Measurements from ENCODE around the gene TMEM184C. TPM values are rescaled to one million over a fixed set of nuclear protein-coding genes. Genes with fewer than 3 reads are reported as not detected.

The TMEM184C gene
- total and polyA plus RNA-seq, 7 experiments from 2014 or later: 13.7 to 28.3 (median 26.2) TPM

- Mint-ChIP-seq H3K36me3 (peaks cover 0 to 4% (median 0%) of the 10 kb centered on the region in 5 donors), H3K9me3 (peaks cover 0 to 21% (median 6%) of the 10 kb centered on the region in 11 donors), H3K4me3 (no peak overlapping the region), H3K4me1 (peaks cover 0 to 7% (median 0%) of the 10 kb centered on the region in 7 donors), H3K27ac (no peak overlapping the region), H3K27me3 (peaks cover 6 to 17% (median 15%) of the 10 kb centered on the region in 5 donors)
- Histone ChIP-seq H3K36me3 (ENCODE audit: control insufficient read depth in 2 of 3, insufficient read depth in 3 of 3, low read length in 3 of 3) (no peaks in the 10 kb centered on the region), H3K9me3 (ENCODE audit: control insufficient read depth in 2 of 3, low read length in 3 of 3) (peaks cover 0 to 6% (median 0%) of the 10 kb centered on the region in 3 experiments), H3K4me1 (ENCODE audit: control insufficient read depth in 2 of 2, insufficient read depth in 2 of 2, low read length in 2 of 2) (no peaks in the 10 kb centered on the region), H3K27ac (ENCODE audit: low read depth, low read length) (no peak overlapping the region), H3K27me3 (ENCODE audit: control insufficient read depth in 2 of 2, insufficient read depth in 2 of 2, low read length in 2 of 2) (no peaks in the 10 kb centered on the region), H3K4me3 (ENCODE audit: low read length) (no peak overlapping the region)
- intact Hi-C loops (cut with micrococcal nuclease): no loop called here
- DNase-seq (no peak), ATAC-seq (no peak)
- ChIA-PET POLR2A (no interaction called here), CTCF (no interaction called here)
These were observed 36.8 kb upstream of the TMEM184C start for GRCh38 chr4:147580396-147580795.

- Histone ChIP-seq H3K9me3 (ENCODE audit: control insufficient read depth in 2 of 3, low read length in 3 of 3) (peaks cover 0 to 6% (median 0%) of the 10 kb centered on the region in 3 experiments), H3K36me3 (ENCODE audit: control insufficient read depth in 2 of 3, insufficient read depth in 3 of 3, low read length in 3 of 3) (no peaks in the 10 kb centered on the region), H3K4me1 (ENCODE audit: control insufficient read depth in 2 of 2, insufficient read depth in 2 of 2, low read length in 2 of 2) (no peaks in the 10 kb centered on the region), H3K27ac (ENCODE audit: low read depth, low read length) (no peak overlapping the region), H3K4me3 (ENCODE audit: low read length) (no peak overlapping the region), H3K27me3 (ENCODE audit: control insufficient read depth in 2 of 2, insufficient read depth in 2 of 2, low read length in 2 of 2) (no peaks in the 10 kb centered on the region)
- POLR2A ChIA-PET: no interaction called here
- no peaks in the 10 kb centered on the region for H3K36me3 Mint-ChIP-seq
- intact Hi-C loops (cut with micrococcal nuclease): no loop called here
- peaks cover 11 to 21% (median 15%) of the 10 kb centered on the region in 5 donors for H3K27me3 Mint-ChIP-seq
- peaks cover 0 to 26% (median 10%) of the 10 kb centered on the region in 11 donors for H3K9me3 Mint-ChIP-seq
- no peak overlapping the region for H3K27ac Mint-ChIP-seq
- H3K4me3 Mint-ChIP-seq: no peak overlapping the region
- peaks cover 0 to 4% (median 0%) of the 10 kb centered on the region in 7 donors for H3K4me1 Mint-ChIP-seq
- no peak for ATAC-seq
- DNase-seq: no peak
- CTCF ChIA-PET: interaction anchor here (0.5 to 1.1 kb wide), 2 partner anchors 12 to 18 kb away, joined by 3 read pairs; no protein-coding TSS in a partner anchor
These were observed 35.4 kb upstream of the TMEM184C start for GRCh38 chr4:147581606-147582350.

- H3K4me1 ChIP-seq (ENCODE audit: control insufficient read depth in 2 of 2, insufficient read depth in 2 of 2, low read length in 2 of 2): no peaks in the 10 kb centered on the region
- Mint-ChIP-seq H3K27ac (no peak overlapping the region), H3K9me3 (peaks cover 0 to 26% (median 10%) of the 10 kb centered on the region in 11 donors), H3K4me3 (no peak overlapping the region), H3K27me3 (peaks cover 11 to 21% (median 15%) of the 10 kb centered on the region in 5 donors), H3K4me1 (no peaks in the 10 kb centered on the region), H3K36me3 (no peaks in the 10 kb centered on the region)
- H3K27ac ChIP-seq (ENCODE audit: low read depth, low read length): no peak overlapping the region
- DNase-seq: no peak
- CTCF ChIA-PET: interaction anchor here (1.1 kb wide), 1 partner anchor 18 kb away, joined by 3 read pairs; no protein-coding TSS in a partner anchor
- peaks cover 0 to 6% (median 0%) of the 10 kb centered on the region in 3 experiments for H3K9me3 ChIP-seq (ENCODE audit: control insufficient read depth in 2 of 3, low read length in 3 of 3)
- POLR2A ChIA-PET: no interaction called here
- no peak for ATAC-seq
- H3K4me3 ChIP-seq (ENCODE audit: low read length): no peak overlapping the region
- no peaks in the 10 kb centered on the region for H3K36me3 ChIP-seq (ENCODE audit: control insufficient read depth in 2 of 3, insufficient read depth in 3 of 3, low read length in 3 of 3)
- intact Hi-C loops (cut with micrococcal nuclease): no loop called here
- H3K27me3 ChIP-seq (ENCODE audit: control insufficient read depth in 2 of 2, insufficient read depth in 2 of 2, low read length in 2 of 2): no peaks in the 10 kb centered on the region
These were observed 34.7 kb upstream of the TMEM184C start for GRCh38 chr4:147582386-147583060.

- Histone ChIP-seq H3K27ac (ENCODE audit: low read depth, low read length) (no peak overlapping the region), H3K4me1 (ENCODE audit: control insufficient read depth in 2 of 2, insufficient read depth in 2 of 2, low read length in 2 of 2) (no peaks in the 10 kb centered on the region), H3K4me3 (ENCODE audit: low read length) (no peak overlapping the region), H3K9me3 (ENCODE audit: control insufficient read depth in 2 of 3, low read length in 3 of 3) (peaks cover 0 to 6% (median 0%) of the 10 kb centered on the region in 3 experiments), H3K27me3 (ENCODE audit: control insufficient read depth in 2 of 2, insufficient read depth in 2 of 2, low read length in 2 of 2) (no peaks in the 10 kb centered on the region), H3K36me3 (ENCODE audit: control insufficient read depth in 2 of 3, insufficient read depth in 3 of 3, low read length in 3 of 3) (no peaks in the 10 kb centered on the region)
- Mint-ChIP-seq H3K36me3 (no peaks in the 10 kb centered on the region), H3K4me3 (no peak overlapping the region), H3K4me1 (no peaks in the 10 kb centered on the region), H3K9me3 (peaks cover 0 to 26% (median 10%) of the 10 kb centered on the region in 11 donors), H3K27ac (no peak overlapping the region), H3K27me3 (peaks cover 9 to 21% (median 15%) of the 10 kb centered on the region in 5 donors)
- ATAC-seq: no peak
- no peak for DNase-seq
- ChIA-PET CTCF (interaction anchor here (0.6 kb wide), 1 partner anchor 123 kb away, joined by 6 read pairs; no protein-coding TSS in a partner anchor), POLR2A (no interaction called here)
- intact Hi-C loops (cut with micrococcal nuclease): no loop called here
These were observed 33.3 kb upstream of the TMEM184C start for GRCh38 chr4:147583876-147584275.

GRCh38 chr4:147586032-147586431 lies 31.2 kb upstream of the TMEM184C start:
- H3K36me3 Mint-ChIP-seq: no peaks in the 10 kb centered on the region
- CTCF ChIA-PET: no interaction called here
- no peak overlapping the region for H3K4me3 Mint-ChIP-seq
- no peaks in the 10 kb centered on the region for H3K36me3 ChIP-seq (ENCODE audit: control insufficient read depth in 2 of 3, insufficient read depth in 3 of 3, low read length in 3 of 3)
- H3K9me3 ChIP-seq (ENCODE audit: control insufficient read depth in 2 of 3, low read length in 3 of 3): peaks cover 0 to 6% (median 0%) of the 10 kb centered on the region in 3 experiments
- no peak overlapping the region for H3K27ac ChIP-seq (ENCODE audit: low read depth, low read length)
- H3K27ac Mint-ChIP-seq: no peak overlapping the region
- peaks cover 0 to 23% (median 10%) of the 10 kb centered on the region in 11 donors for H3K9me3 Mint-ChIP-seq
- no peaks in the 10 kb centered on the region for H3K4me1 ChIP-seq (ENCODE audit: control insufficient read depth in 2 of 2, insufficient read depth in 2 of 2, low read length in 2 of 2)
- peaks cover 9 to 16% (median 15%) of the 10 kb centered on the region in 5 donors for H3K27me3 Mint-ChIP-seq
- intact Hi-C loops (cut with micrococcal nuclease): no loop called here
- no peak overlapping the region for H3K4me3 ChIP-seq (ENCODE audit: low read length)
- POLR2A ChIA-PET: no interaction called here
- DNase-seq: no peak
- ATAC-seq: no peak
- no peaks in the 10 kb centered on the region for H3K27me3 ChIP-seq (ENCODE audit: control insufficient read depth in 2 of 2, insufficient read depth in 2 of 2, low read length in 2 of 2)
- peaks cover 0 to 4% (median 0%) of the 10 kb centered on the region in 7 donors for H3K4me1 Mint-ChIP-seq

GRCh38 chr4:147586637-147587036 lies 30.6 kb upstream of the TMEM184C start:
- Mint-ChIP-seq H3K27me3 (peaks cover 9 to 16% (median 15%) of the 10 kb centered on the region in 5 donors), H3K4me1 (peaks cover 0 to 4% (median 0%) of the 10 kb centered on the region in 7 donors), H3K9me3 (peaks cover 0 to 23% (median 10%) of the 10 kb centered on the region in 11 donors), H3K27ac (no peak overlapping the region), H3K4me3 (no peak overlapping the region), H3K36me3 (no peaks in the 10 kb centered on the region)
- CTCF ChIA-PET: interaction anchor here (0.6 kb wide), 1 partner anchor 8 kb away, joined by 6 read pairs; no protein-coding TSS in a partner anchor
- DNase-seq (no peak), ATAC-seq (no peak)
- Histone ChIP-seq H3K36me3 (ENCODE audit: control insufficient read depth in 2 of 3, insufficient read depth in 3 of 3, low read length in 3 of 3) (no peaks in the 10 kb centered on the region), H3K27ac (ENCODE audit: low read depth, low read length) (no peak overlapping the region), H3K9me3 (ENCODE audit: control insufficient read depth in 2 of 3, low read length in 3 of 3) (peaks cover 0 to 6% (median 0%) of the 10 kb centered on the region in 3 experiments), H3K27me3 (ENCODE audit: control insufficient read depth in 2 of 2, insufficient read depth in 2 of 2, low read length in 2 of 2) (no peaks in the 10 kb centered on the region), H3K4me3 (ENCODE audit: low read length) (no peak overlapping the region), H3K4me1 (ENCODE audit: control insufficient read depth in 2 of 2, insufficient read depth in 2 of 2, low read length in 2 of 2) (no peaks in the 10 kb centered on the region)
- intact Hi-C loops (cut with micrococcal nuclease): no loop called here
- POLR2A ChIA-PET: no interaction called here

Data from naive thymus-derived CD4-positive, alpha-beta T cell (primary cell).